GM12872 (cell line): ENCODE data around the gene RABGAP1L.

Experiments used
- TF ChIP-seq, protein P1 (sequence below): IDR thresholded peaks from 3 replicates; pipeline ENCODE4 v1.5.1; 2011; ENCODE audit warnings: low read depth, mild to moderate bottlenecking, low read length, moderate library complexity; ENCODE audit not compliant: insufficient read depth

The RABGAP1L gene

GRCh38 chr1:174923820-174924219 is 764.5 kb downstream of the RABGAP1L start:
- TF ChIP-seq, protein P1, sequence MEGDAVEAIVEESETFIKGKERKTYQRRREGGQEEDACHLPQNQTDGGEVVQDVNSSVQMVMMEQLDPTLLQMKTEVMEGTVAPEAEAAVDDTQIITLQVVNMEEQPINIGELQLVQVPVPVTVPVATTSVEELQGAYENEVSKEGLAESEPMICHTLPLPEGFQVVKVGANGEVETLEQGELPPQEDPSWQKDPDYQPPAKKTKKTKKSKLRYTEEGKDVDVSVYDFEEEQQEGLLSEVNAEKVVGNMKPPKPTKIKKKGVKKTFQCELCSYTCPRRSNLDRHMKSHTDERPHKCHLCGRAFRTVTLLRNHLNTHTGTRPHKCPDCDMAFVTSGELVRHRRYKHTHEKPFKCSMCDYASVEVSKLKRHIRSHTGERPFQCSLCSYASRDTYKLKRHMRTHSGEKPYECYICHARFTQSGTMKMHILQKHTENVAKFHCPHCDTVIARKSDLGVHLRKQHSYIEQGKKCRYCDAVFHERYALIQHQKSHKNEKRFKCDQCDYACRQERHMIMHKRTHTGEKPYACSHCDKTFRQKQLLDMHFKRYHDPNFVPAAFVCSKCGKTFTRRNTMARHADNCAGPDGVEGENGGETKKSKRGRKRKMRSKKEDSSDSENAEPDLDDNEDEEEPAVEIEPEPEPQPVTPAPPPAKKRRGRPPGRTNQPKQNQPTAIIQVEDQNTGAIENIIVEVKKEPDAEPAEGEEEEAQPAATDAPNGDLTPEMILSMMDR, result no peak

DNA sequence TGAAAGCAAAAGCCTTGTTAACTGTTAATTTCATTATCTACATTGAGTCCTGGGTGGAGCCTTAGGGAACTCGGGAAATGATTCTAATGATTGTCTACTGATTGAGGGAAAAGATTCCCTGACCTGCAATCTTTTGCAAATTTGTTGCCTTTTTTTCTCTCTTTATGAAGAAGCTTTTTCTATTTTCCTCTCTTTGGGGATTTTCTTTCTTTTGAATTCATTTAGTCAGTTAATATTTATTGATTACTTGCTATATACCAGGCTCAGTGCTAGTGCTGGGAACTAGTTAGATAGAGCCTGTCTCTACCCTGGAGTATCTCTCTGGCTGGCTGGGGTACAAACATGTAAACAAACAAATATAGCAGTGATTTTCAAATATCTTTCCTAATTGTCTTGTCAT is 769.2 kb downstream of the RABGAP1L start:
- TF ChIP-seq, protein P1, result no peak

GRCh38 chr1:174931214-174931613 is 771.9 kb downstream of the RABGAP1L start:
- TF ChIP-seq, protein P1, result no peak

DNA sequence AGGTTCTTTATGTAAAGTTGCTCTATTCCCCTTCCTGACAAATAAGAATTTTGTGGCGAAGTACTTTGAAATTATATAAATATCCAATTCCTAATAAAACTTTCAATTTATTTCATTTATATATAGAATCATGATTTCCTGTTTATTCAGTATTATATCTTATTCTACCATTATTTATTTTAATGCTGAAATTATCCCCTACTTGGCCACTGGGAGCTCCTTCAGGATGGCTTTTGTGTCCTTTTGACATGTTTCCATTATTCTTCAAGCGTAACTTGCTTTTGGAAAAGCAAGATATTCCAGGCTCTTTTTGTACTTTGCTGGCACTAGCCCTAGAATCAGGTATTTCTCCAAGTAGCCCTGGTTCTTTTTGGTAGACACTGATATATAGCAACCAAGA is 773.3 kb downstream of the RABGAP1L start:
- TF ChIP-seq, protein P1, result no peak

DNA sequence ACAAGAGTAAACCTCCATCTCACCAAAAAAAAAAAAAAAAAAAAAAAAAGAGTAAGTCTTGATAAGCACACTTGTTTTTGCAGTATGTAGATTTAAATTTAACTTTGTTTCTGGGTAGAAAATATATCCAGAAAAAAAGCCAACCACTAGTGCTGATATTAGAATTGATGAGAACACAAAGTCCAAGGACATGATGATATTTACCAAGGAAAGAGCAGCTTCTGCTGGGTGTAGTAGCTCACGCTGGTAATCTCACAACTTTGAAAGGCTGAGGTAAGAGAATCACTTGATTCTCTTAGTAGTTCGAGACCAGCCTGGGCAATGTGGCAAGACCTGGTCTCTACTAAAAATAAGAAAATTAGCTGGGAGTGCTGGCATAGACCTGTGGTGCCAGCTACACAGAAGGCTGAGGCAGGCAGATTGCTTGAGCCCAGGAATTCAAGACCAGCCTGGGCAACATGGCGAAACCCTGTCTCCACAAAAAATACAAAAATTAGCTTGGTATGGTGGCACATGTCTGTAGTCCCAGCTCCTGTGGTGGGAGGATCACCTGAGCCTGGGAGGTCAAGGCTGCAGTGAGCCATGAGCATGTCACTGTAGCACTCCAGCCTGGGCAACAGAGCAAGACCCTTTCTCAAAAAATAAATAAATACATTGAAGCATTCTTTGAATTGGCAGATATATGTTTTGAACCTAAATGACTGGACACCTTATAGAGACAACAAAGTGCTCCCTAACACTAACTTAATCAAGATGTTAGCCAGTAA is 776.8 kb downstream of the RABGAP1L start:
- TF ChIP-seq, protein P1, result no peak

- TF ChIP-seq, protein P1, result no peak
Measured at GRCh38 chr1:174938281-174939007, 779.1 kb downstream of the RABGAP1L start.

GRCh38 chr1:174939775-174940545 is 780.6 kb downstream of the RABGAP1L start:
- TF ChIP-seq, protein P1, result no peak
